ENCODE results near the gene TAS1R2. TPM values are rescaled to one million over a fixed set of nuclear protein-coding genes. Genes with fewer than 3 reads are reported as not detected.
"Not testable (repeated sequence)": the region's sequence is repeated elsewhere in the genome, so short reads cannot be mapped to it uniquely, and the experiment has no call there.

TAS1R2 gene
- total RNA-seq, 2 donors from 2014 or later, result not detected

GRCh38 chr1:18840145-18840544 lies 19.3 kb downstream of the TAS1R2 start:
- Histone ChIP-seq H3K27me3 (peaks cover 0 to 5% of the 10 kb centered on the region in 2 donors), H3K9me3 (no peaks in the 10 kb centered on the region), H3K4me3 (no peak overlapping the region), H3K36me3 (replicated peaks in 1 of 2; ENCODE audit: insufficient read depth in 1 of 2, low read depth in 2 of 2) (no peaks in the 10 kb centered on the region), H3K27ac (no peak overlapping the region), H3K4me1 (no peaks in the 10 kb centered on the region)
- DNase-seq (no peak), ATAC-seq (no peak)
- intact Hi-C loops (cut with DNase I), result no loop called here
- TF ChIP-seq CTCF (IDR thresholded peaks at IDR 0.05), result no peak
- no peak for TF ChIP-seq POLR2A (IDR thresholded peaks at IDR 0.05)
- WGBS, 2 donors, result 93 to 96% methylated on average over 9 to 17 of the region's 17 CpGs

GRCh38 chr1:18836654-18837053 lies 22.8 kb downstream of the TAS1R2 start:
- Histone ChIP-seq H3K4me3 (no peak overlapping the region), H3K9me3 (peaks cover 0 to 3% (median 0%) of the 10 kb centered on the region in 3 donors), H3K36me3 (replicated peaks in 1 of 2; ENCODE audit: insufficient read depth in 1 of 2, low read depth in 2 of 2) (no peaks in the 10 kb centered on the region), H3K27me3 (peaks cover 0 to 5% of the 10 kb centered on the region in 2 donors), H3K4me1 (no peaks in the 10 kb centered on the region), H3K27ac (no peak overlapping the region)
- intact Hi-C loops (cut with DNase I), result no loop called here
- 60 to 73% methylated on average over 5 of the region's 5 CpGs for WGBS, 2 donors
- TF ChIP-seq CTCF (IDR thresholded peaks at IDR 0.05) (no peak), POLR2A (IDR thresholded peaks at IDR 0.05) (no peak)
- no peak for DNase-seq
- no peak for ATAC-seq

- H3K27ac ChIP-seq; H3K36me3 ChIP-seq (replicated peaks in 1 of 2; ENCODE audit: insufficient read depth in 1 of 2, low read depth in 2 of 2); H3K9me3 ChIP-seq; intact Hi-C loops (cut with DNase I); H3K4me3 ChIP-seq; H3K27me3 ChIP-seq; H3K4me1 ChIP-seq; DNase-seq; ATAC-seq: not testable (repeated sequence)
- WGBS, 2 donors, result 22 to 23% methylated on average over 1 of the region's 1 CpG
Measured at GRCh38 chr1:18832319-18832718, 27.1 kb downstream of the TAS1R2 start.

GRCh38 chr1:18831656-18832055 lies 27.8 kb downstream of the TAS1R2 start:
- WGBS, 2 donors, result 81 to 92% methylated on average over 2 of the region's 2 CpGs
- ATAC-seq, result no peak
- intact Hi-C loops (cut with DNase I), result no loop called here

GRCh38 chr1:18830596-18830995 lies 28.9 kb downstream of the TAS1R2 start:
- ATAC-seq (no peak), DNase-seq (no peak)
- Histone ChIP-seq H3K4me1 (no peaks in the 10 kb centered on the region), H3K27me3 (no peaks in the 10 kb centered on the region), H3K9me3 (peaks cover 0 to 3% (median 0%) of the 10 kb centered on the region in 3 donors), H3K4me3 (no peak overlapping the region), H3K27ac (no peak overlapping the region), H3K36me3 (replicated peaks in 1 of 2; ENCODE audit: insufficient read depth in 1 of 2, low read depth in 2 of 2) (no peaks in the 10 kb centered on the region)
- WGBS, 2 donors, result 51 to 75% methylated on average over 5 to 12 of the region's 12 CpGs
- no peak for TF ChIP-seq CTCF (IDR thresholded peaks at IDR 0.05)
- intact Hi-C loops (cut with DNase I), result no loop called here

More at GRCh38 chr1:18831656-18832055, 27.8 kb downstream of the TAS1R2 start:
- no peaks in the 10 kb centered on the region for H3K36me3 ChIP-seq (replicated peaks in 1 of 2; ENCODE audit: insufficient read depth in 1 of 2, low read depth in 2 of 2)
- no peak for DNase-seq
- H3K27ac ChIP-seq, result no peak overlapping the region
- no peak overlapping the region for H3K4me3 ChIP-seq
- no peak for TF ChIP-seq CTCF (IDR thresholded peaks at IDR 0.05)
- TF ChIP-seq POLR2A (IDR thresholded peaks at IDR 0.05), result no peak
- no peaks in the 10 kb centered on the region for H3K4me1 ChIP-seq
- peaks cover 0 to 3% (median 0%) of the 10 kb centered on the region in 3 donors for H3K9me3 ChIP-seq
- H3K27me3 ChIP-seq, result peaks cover 0 to 5% of the 10 kb centered on the region in 2 donors
